Measurements from ENCODE around the gene PROKR2. TPM values are rescaled to one million over a fixed set of nuclear protein-coding genes. Genes with fewer than 3 reads are reported as not detected.

Gene PROKR2
- polyA plus RNA-seq, 1 donor (not counting 4 experiments of a cell fraction or from before 2014, with no cell fraction given), result not detected

- no peak for TF ChIP-seq CTCF (optimal IDR thresholded peaks at IDR 0.05 in 1 of 3, IDR thresholded peaks at IDR 0.05 in 1 of 3, conservative IDR thresholded peaks at IDR 0.05 in 1 of 3; ENCODE audit: extremely low read depth in 1 of 3, insufficient read depth in 2 of 3, low read length in 3 of 3)
- TF ChIP-seq EZH2 (IDR thresholded peaks at IDR 0.05; ENCODE audit: low read length), result no peak
- dilution Hi-C loops (cut with MboI; ENCODE audit: extremely low pct_ligation_motif_present, low sequenced_read_pairs), result no loop called here
- no peak overlapping the region for H3K9ac ChIP-seq (ENCODE audit: control insufficient read depth, extremely low read depth, insufficient read depth, low read length)
- no peaks in the 10 kb centered on the region for H3K36me3 ChIP-seq (ENCODE audit: control insufficient read depth in 2 of 2, extremely low read depth in 1 of 2, insufficient read depth in 2 of 2, low read length in 2 of 2)
- no peak overlapping the region for H3K4me2 ChIP-seq (ENCODE audit: control insufficient read depth, extremely low read depth, insufficient read depth, low read depth, low read length)
- peaks cover 2% of the 10 kb centered on the region for H3K9me3 ChIP-seq (ENCODE audit: control insufficient read depth, low read depth, low read length)
- no peaks in the 10 kb centered on the region for H3K4me1 ChIP-seq (ENCODE audit: control insufficient read depth, extremely low read depth, insufficient read depth, low read length)
- no peak for DNase-seq (ENCODE audit: low read depth, low spot score)
- H4K20me1 ChIP-seq (ENCODE audit: control insufficient read depth, extremely low read depth, insufficient read depth, low read length), result no peaks in the 10 kb centered on the region
- no peak for FAIRE-seq
- H2AFZ ChIP-seq (ENCODE audit: control insufficient read depth, low read length), result no peak overlapping the region
- H3K27me3 ChIP-seq (ENCODE audit: control insufficient read depth, extremely low read depth, insufficient read depth, low read length), result peaks cover 4% of the 10 kb centered on the region
- no peaks in the 10 kb centered on the region for H3K79me2 ChIP-seq (ENCODE audit: control insufficient read depth, insufficient read depth, low read length)
- H3K4me3 ChIP-seq (ENCODE audit: control insufficient read depth in 2 of 3, extremely low read depth in 1 of 3, insufficient read depth in 2 of 3, low read depth in 1 of 3, low read length in 3 of 3), result no peak overlapping the region
- no peaks in the 10 kb centered on the region for H3K9me1 ChIP-seq (ENCODE audit: control insufficient read depth, extremely low read depth, insufficient read depth, low read length)
- H3K27ac ChIP-seq (ENCODE audit: control insufficient read depth, insufficient read depth, low read length), result no peak overlapping the region
Observed at GRCh38 chr20:5297280-5298004, 19.3 kb downstream of the PROKR2 start.

GRCh38 chr20:5290596-5290995 is 26.2 kb downstream of the PROKR2 start:
- Histone ChIP-seq H2AFZ (ENCODE audit: control insufficient read depth, low read length) (no peak overlapping the region), H3K4me2 (ENCODE audit: control insufficient read depth, extremely low read depth, insufficient read depth, low read depth, low read length) (no peak overlapping the region), H3K9me3 (ENCODE audit: control insufficient read depth, low read depth, low read length) (no peaks in the 10 kb centered on the region), H3K36me3 (ENCODE audit: control insufficient read depth in 2 of 2, extremely low read depth in 1 of 2, insufficient read depth in 2 of 2, low read length in 2 of 2) (no peaks in the 10 kb centered on the region), H3K4me1 (ENCODE audit: control insufficient read depth, extremely low read depth, insufficient read depth, low read length) (no peaks in the 10 kb centered on the region), H3K27ac (ENCODE audit: control insufficient read depth, insufficient read depth, low read length) (no peak overlapping the region), H3K79me2 (ENCODE audit: control insufficient read depth, insufficient read depth, low read length) (no peaks in the 10 kb centered on the region), H3K9ac (ENCODE audit: control insufficient read depth, extremely low read depth, insufficient read depth, low read length) (no peak overlapping the region), H3K4me3 (ENCODE audit: control insufficient read depth in 2 of 3, extremely low read depth in 1 of 3, insufficient read depth in 2 of 3, low read depth in 1 of 3, low read length in 3 of 3) (no peak overlapping the region), H3K9me1 (ENCODE audit: control insufficient read depth, extremely low read depth, insufficient read depth, low read length) (no peaks in the 10 kb centered on the region), H4K20me1 (ENCODE audit: control insufficient read depth, extremely low read depth, insufficient read depth, low read length) (no peaks in the 10 kb centered on the region), H3K27me3 (ENCODE audit: control insufficient read depth, extremely low read depth, insufficient read depth, low read length) (no peaks in the 10 kb centered on the region)
- DNase-seq (ENCODE audit: low read depth, low spot score) (no peak), FAIRE-seq (no peak)
- dilution Hi-C loops (cut with MboI; ENCODE audit: extremely low pct_ligation_motif_present, low sequenced_read_pairs), result no loop called here
- TF ChIP-seq CTCF (optimal IDR thresholded peaks at IDR 0.05 in 1 of 3, IDR thresholded peaks at IDR 0.05 in 1 of 3, conservative IDR thresholded peaks at IDR 0.05 in 1 of 3; ENCODE audit: extremely low read depth in 1 of 3, insufficient read depth in 2 of 3, low read length in 3 of 3) (no peak), EZH2 (IDR thresholded peaks at IDR 0.05; ENCODE audit: low read length) (no peak)
